Progenitor cell of endocrine pancreas (in vitro differentiated cells): Measurements from ENCODE around the gene KANSL1. TPM values are rescaled to one million over a fixed set of nuclear protein-coding genes. Genes with fewer than 3 reads are reported as not detected.
"Not testable (repeated sequence)": the region's sequence is repeated elsewhere in the genome, so short reads cannot be mapped to it uniquely, and the experiment has no call there.

ENCODE experiments used
- DNase-seq: peaks from one replicate; pipeline ENCODE4 v3.0.0; 2021; ENCODE audit warnings: low spot score; ENCODE audit not compliant: unreplicated experiment
- H3K27ac Mint-ChIP-seq: 2 replicates; pipeline ENCODE4 v1.8.0; 2021; ENCODE audit warnings: mild to moderate bottlenecking, moderate library complexity, mixed read lengths
- H3K27me3 Mint-ChIP-seq: 2 replicates; pipeline ENCODE4 v1.8.0; 2021; ENCODE audit warnings: mixed read lengths
- H3K36me3 Mint-ChIP-seq: 2 replicates; pipeline ENCODE4 v1.8.0; 2022; ENCODE audit warnings: mixed read lengths; ENCODE audit not compliant: insufficient read depth
- H3K4me1 Mint-ChIP-seq: 2 replicates; pipeline ENCODE4 v1.8.0; 2021; ENCODE audit warnings: low read depth, mixed read lengths
- H3K4me3 Mint-ChIP-seq: 2 replicates; pipeline ENCODE4 v1.8.0; 2021; ENCODE audit warnings: low read depth, mild to moderate bottlenecking, moderate library complexity, mixed read lengths
- H3K9me3 Mint-ChIP-seq: 2 replicates; pipeline ENCODE4 v1.8.0; 2021; ENCODE audit warnings: low read depth, mixed read lengths
- CTCF ChIP-seq: fragments of 200-600 bp; sonication (generic); IDR thresholded peaks from one replicate; pipeline ENCODE4 v1.5.0; 2021; ENCODE audit warnings: antibody characterized with exemption, mild to moderate bottlenecking; ENCODE audit not compliant: unreplicated experiment
- long read RNA-seq: library from polyadenylated mRNA; unstranded; transcript quantifications from one replicate; pipeline ENCODE4 v2.0.0, GENCODE V29; 2020
- total RNA-seq: library from RNA; stranded (reverse); gene quantifications from 2 replicates; pipeline ENCODE4 v1.2.1, GENCODE V29; 2021

KANSL1 gene
- total RNA-seq: 173 and 174 TPM in 2 replicates
- long read RNA-seq, partial matches to known transcripts: 18 of 42 reads
- long read RNA-seq, other reads (novel, unspliced or antisense): 19 of 42 reads

- peak; percentile 60 for TF ChIP-seq CTCF
- peaks cover 3% of the 10 kb centered on the region for H3K36me3 Mint-ChIP-seq
- peak within 1 kb of the TSS; percentile 99 for H3K27ac Mint-ChIP-seq
- peak within 1 kb of the TSS; percentile 97 for H3K4me3 Mint-ChIP-seq
- peak; percentile 80 for DNase-seq
- H3K4me1 Mint-ChIP-seq: peaks cover 35% of the 10 kb centered on the region
- H3K9me3 Mint-ChIP-seq: no peaks in the 10 kb centered on the region
- H3K27me3 Mint-ChIP-seq: no peaks in the 10 kb centered on the region
These were observed at the start of gene KANSL1 for GRCh38 chr17:46193151-46193625. Gene KANSL1 (minus strand): TSS chr17:46193429. CDS start chr17:46172143, 21,286 bp downstream.

GRCh38 chr17:46231359-46231758 is 38.1 kb upstream of the KANSL1 start:
- not testable (repeated sequence) for H3K4me3 Mint-ChIP-seq, H3K27ac Mint-ChIP-seq, H3K27me3 Mint-ChIP-seq, DNase-seq, H3K36me3 Mint-ChIP-seq, H3K4me1 Mint-ChIP-seq, H3K9me3 Mint-ChIP-seq

- H3K27me3 Mint-ChIP-seq, H3K36me3 Mint-ChIP-seq, H3K9me3 Mint-ChIP-seq, H3K4me1 Mint-ChIP-seq: not testable (repeated sequence)
- peak; percentile 99 for DNase-seq
- Mint-ChIP-seq H3K27ac (peak overlapping the region; percentile 92), H3K4me3 (peak overlapping the region; percentile 93)
These were observed 32.1 kb upstream of the KANSL1 start for GRCh38 chr17:46225274-46225794.

- DNase-seq: peak; percentile 56
- H3K36me3 Mint-ChIP-seq, H3K27me3 Mint-ChIP-seq, H3K27ac Mint-ChIP-seq, H3K9me3 Mint-ChIP-seq, H3K4me1 Mint-ChIP-seq: not testable (repeated sequence)
- peak overlapping the region; percentile 93 for H3K4me3 Mint-ChIP-seq
These were observed 31.6 kb upstream of the KANSL1 start for GRCh38 chr17:46224864-46225263.

- not testable (repeated sequence) for H3K27me3 Mint-ChIP-seq, H3K27ac Mint-ChIP-seq, DNase-seq, H3K9me3 Mint-ChIP-seq, H3K36me3 Mint-ChIP-seq, H3K4me1 Mint-ChIP-seq, H3K4me3 Mint-ChIP-seq
These were observed 29.8 kb upstream of the KANSL1 start for GRCh38 chr17:46223041-46223440.

GRCh38 chr17:46216682-46217081 is 23.5 kb upstream of the KANSL1 start:
- Mint-ChIP-seq H3K36me3 (peaks cover 22% of the 10 kb centered on the region), H3K4me1 (peaks cover 1% of the 10 kb centered on the region), H3K27me3 (no peaks in the 10 kb centered on the region), H3K27ac (no peak overlapping the region), H3K4me3 (no peak overlapping the region), H3K9me3 (no peaks in the 10 kb centered on the region)
- DNase-seq: no peak
- no peak for TF ChIP-seq CTCF

- peak; percentile 82 for TF ChIP-seq CTCF
- no peaks in the 10 kb centered on the region for H3K9me3 Mint-ChIP-seq
- DNase-seq: no peak
- peaks cover 28% of the 10 kb centered on the region for H3K36me3 Mint-ChIP-seq
- no peak overlapping the region for H3K27ac Mint-ChIP-seq
- peaks cover 1% of the 10 kb centered on the region for H3K4me1 Mint-ChIP-seq
- H3K27me3 Mint-ChIP-seq: no peaks in the 10 kb centered on the region
- H3K4me3 Mint-ChIP-seq: no peak overlapping the region
These were observed 19.6 kb upstream of the KANSL1 start for GRCh38 chr17:46212634-46213435.
